Caco-2 (cell line): ENCODE data around the gene NPHP3. TPM values are rescaled to one million over a fixed set of nuclear protein-coding genes. Genes with fewer than 3 reads are reported as not detected.
"Not testable (repeated sequence)": the region's sequence is repeated elsewhere in the genome, so short reads cannot be mapped to it uniquely, and the experiment has no call there.

Experiments used
- BruUV-seq: library from RNA; stranded (reverse); fragments of 400-500 nt; replicated peaks from 2 replicates; lab custom pipeline; 2021; lab: Mats Ljungman, UMichigan
- CTCF ChIA-PET: fragments of 300-600 bp; sonication (Branson Sonifier 250); formaldehyde crosslinking; loops from one replicate; lab custom pipeline; 2022; ENCODE audit warnings: antibody characterized with exemption; lab: Charles Lee
- POLR2A ChIA-PET: fragments of 300-600 bp; sonication (Branson Sonifier 250); formaldehyde crosslinking; loops from one replicate; lab custom pipeline; 2022; ENCODE audit warnings: antibody characterized with exemption; lab: Charles Lee
- DNase-seq, 2 experiments: peaks; one replicate each; pipeline versions ENCODE4 v3.0.0 to v3.0.0-alpha.2; 2020 to 2022
- H3K27me3 ChIP-seq: replicated peaks from 2 replicates; pipeline ENCODE4 v1.6.0; 2011; ENCODE audit warnings: low read length; ENCODE audit not compliant: control insufficient read depth, insufficient read depth
- H3K36me3 ChIP-seq: 2 replicates; pipeline ENCODE4 v1.5.1; 2011; ENCODE audit warnings: low read length; ENCODE audit not compliant: control insufficient read depth, insufficient read depth
- H3K4me1 ChIP-seq: fragments of 250-450 bp; sonication (Bioruptor Pico); 2 replicates; pipeline ENCODE4 v1.5.1; 2020; ENCODE audit warnings: mild to moderate bottlenecking
- H3K4me3 ChIP-seq: 2 replicates; pipeline ENCODE4 v1.5.1; 2011; ENCODE audit warnings: low read depth, mild to moderate bottlenecking, control low read depth, low read length
- H3K9me3 ChIP-seq: fragments of 250-450 bp; sonication (Bioruptor Pico); 2 replicates; pipeline ENCODE4 v1.5.1; 2020; ENCODE audit warnings: mild to moderate bottlenecking, moderate library complexity
- H3K27ac Mint-ChIP-seq: one replicate; pipeline ENCODE4 v1.8.0; 2022; ENCODE audit warnings: mixed read lengths; ENCODE audit not compliant: unreplicated experiment
- H3K27me3 Mint-ChIP-seq: one replicate; pipeline ENCODE4 v1.8.0; 2022; ENCODE audit warnings: mixed read lengths; ENCODE audit not compliant: insufficient read depth, unreplicated experiment
- H3K36me3 Mint-ChIP-seq: one replicate; pipeline ENCODE4 v1.8.0; 2022; ENCODE audit warnings: mild to moderate bottlenecking, mixed read lengths; ENCODE audit not compliant: insufficient read depth, unreplicated experiment
- H3K4me1 Mint-ChIP-seq: one replicate; pipeline ENCODE4 v1.8.0; 2022; ENCODE audit warnings: low read depth, mixed read lengths; ENCODE audit not compliant: unreplicated experiment
- H3K4me3 Mint-ChIP-seq: one replicate; pipeline ENCODE4 v1.8.0; 2022; ENCODE audit warnings: mild to moderate bottlenecking, moderate library complexity, mixed read lengths; ENCODE audit not compliant: unreplicated experiment
- H3K9me3 Mint-ChIP-seq: one replicate; pipeline ENCODE4 v1.8.0; 2022; ENCODE audit warnings: mixed read lengths; ENCODE audit not compliant: unreplicated experiment
- CTCF ChIP-seq, 2 experiments: fragments of 200-600 bp in 1 of 2; IDR thresholded peaks; 1 replicate in 1 of 2; 2 replicates in 1 of 2; pipeline versions ENCODE4 v1.5.1 to v1.8.0; 2011 to 2022; ENCODE audit warnings: antibody characterized with exemption in 1 of 2, control low read depth in 1 of 2, inconsistent platforms in 1 of 2, low read depth in 1 of 2, low read length in 1 of 2, mild to moderate bottlenecking in 1 of 2, moderate library complexity in 1 of 2; ENCODE audit not compliant: insufficient read depth in 1 of 2, severe bottlenecking in 1 of 2, unreplicated experiment in 1 of 2
- intact Hi-C: fragments of 100-400 bp; cut with micrococcal nuclease; formaldehyde crosslinking; loops from one replicate; pipeline ENCODE4 v1.10.0; 2022; ENCODE audit not compliant: unreplicated experiment
- total RNA-seq: library from RNA; stranded (reverse); gene quantifications from 2 replicates; pipeline ENCODE4 v1.2.3, GENCODE V29; 2022

The NPHP3 gene
- total RNA-seq, 1 experiment from 2014 or later, result 16.9 TPM

GRCh38 chr3:132641837-132642538 lies 80.2 kb downstream of the NPHP3 start:
- Mint-ChIP-seq H3K27ac (no peak overlapping the region), H3K27me3 (no peaks in the 10 kb centered on the region), H3K36me3 (peaks cover 12% of the 10 kb centered on the region), H3K4me1 (no peaks in the 10 kb centered on the region), H3K9me3 (no peaks in the 10 kb centered on the region), H3K4me3 (no peak overlapping the region)
- intact Hi-C loops, result loop anchor here (1.0 kb wide), 2 partner anchors 106 to 290 kb away; no protein-coding TSS in a partner anchor
- Histone ChIP-seq H3K9me3 (no peaks in the 10 kb centered on the region), H3K4me1 (no peaks in the 10 kb centered on the region; the same call in 1 of the 2 replicates), H3K27me3 (no peaks in the 10 kb centered on the region), H3K36me3 (no peaks in the 10 kb centered on the region), H3K4me3 (no peak overlapping the region)
- DNase-seq, result no peak
- TF ChIP-seq CTCF (IDR thresholded peaks at IDR 0.05; ENCODE audit: insufficient read depth in 1 of 2, low read depth in 1 of 2, low read length in 1 of 2, severe bottlenecking in 1 of 2, unreplicated experiment in 1 of 2), result peak; percentile 57 to 71
- BruUV-seq, result no TSS peak
- ChIA-PET CTCF (interaction anchor here (1.8 to 2.1 kb wide), 3 partner anchors 17 to 108 kb away, joined by 6 to 14 read pairs (median 8); no protein-coding TSS in a partner anchor), POLR2A (no interaction called here)

- H3K27ac Mint-ChIP-seq, H3K4me3 Mint-ChIP-seq, H3K9me3 ChIP-seq, intact Hi-C loops, H3K27me3 ChIP-seq, H3K27me3 Mint-ChIP-seq, H3K36me3 ChIP-seq, H3K9me3 Mint-ChIP-seq, H3K4me3 ChIP-seq, H3K4me1 ChIP-seq, DNase-seq, BruUV-seq, H3K4me1 Mint-ChIP-seq, CTCF ChIA-PET, POLR2A ChIA-PET: not testable (repeated sequence)
- peaks cover 12% of the 10 kb centered on the region for H3K36me3 Mint-ChIP-seq
These were observed 80.8 kb downstream of the NPHP3 start for GRCh38 chr3:132641427-132641826.

- Mint-ChIP-seq H3K27ac (no peak overlapping the region), H3K4me3 (no peak overlapping the region), H3K9me3 (no peaks in the 10 kb centered on the region), H3K27me3 (no peaks in the 10 kb centered on the region), H3K4me1 (no peaks in the 10 kb centered on the region), H3K36me3 (peaks cover 12% of the 10 kb centered on the region)
- no peaks in the 10 kb centered on the region for H3K4me1 ChIP-seq
- no peak overlapping the region for H3K4me3 ChIP-seq
- intact Hi-C loops, result no loop called here
- ChIA-PET POLR2A (no interaction called here), CTCF (no interaction called here)
- TF ChIP-seq CTCF (IDR thresholded peaks at IDR 0.05; ENCODE audit: insufficient read depth in 1 of 2, low read depth in 1 of 2, low read length in 1 of 2, severe bottlenecking in 1 of 2, unreplicated experiment in 1 of 2), result no peak
- no peaks in the 10 kb centered on the region for H3K9me3 ChIP-seq
- H3K27me3 ChIP-seq, result no peaks in the 10 kb centered on the region
- no peaks in the 10 kb centered on the region for H3K36me3 ChIP-seq
- no peak for DNase-seq
- no TSS peak for BruUV-seq
These were observed 83.5 kb downstream of the NPHP3 start for GRCh38 chr3:132638706-132639105.
